GM21528 (cell line): ENCODE measurements around the gene SLC25A26.

Experiments
- ATAC-seq: cut with Tn5 transposase; IDR thresholded peaks from one replicate; pipeline ENCODE4 v1.9.1; 2021; ENCODE audit warnings: mild to moderate bottlenecking, moderate library complexity; ENCODE audit not compliant: unreplicated experiment, low FRiP score

SLC25A26 gene

GRCh38 chr3:66365080-66365479 is 144.3 kb downstream of the SLC25A26 start:
- no peak for ATAC-seq

- no peak for ATAC-seq
These were observed 145.9 kb downstream of the SLC25A26 start for GRCh38 chr3:66366747-66367146.

- ATAC-seq: no peak
These were observed 147.2 kb downstream of the SLC25A26 start for GRCh38 chr3:66367979-66368378.

GRCh38 chr3:66370179-66370578 is 149.4 kb downstream of the SLC25A26 start:
- no peak for ATAC-seq

- ATAC-seq: no peak
These were observed 150.6 kb downstream of the SLC25A26 start for GRCh38 chr3:66371432-66371831.

GRCh38 chr3:66372681-66373350 is 152.0 kb downstream of the SLC25A26 start:
- ATAC-seq: no peak

GRCh38 chr3:66376568-66376967 is 155.8 kb downstream of the SLC25A26 start:
- ATAC-seq: no peak

- ATAC-seq: no peak
These were observed 157.0 kb downstream of the SLC25A26 start for GRCh38 chr3:66377800-66378199.

GRCh38 chr3:66378256-66378655 is 157.5 kb downstream of the SLC25A26 start:
- ATAC-seq: no peak

GRCh38 chr3:66379565-66379964 is 158.8 kb downstream of the SLC25A26 start:
- no peak for ATAC-seq

GRCh38 chr3:66380200-66380932 is 159.6 kb downstream of the SLC25A26 start:
- ATAC-seq: no peak

GRCh38 chr3:66381626-66382025 is 160.8 kb downstream of the SLC25A26 start:
- ATAC-seq: no peak

GRCh38 chr3:66382142-66382541 is 161.3 kb downstream of the SLC25A26 start:
- no peak for ATAC-seq

GRCh38 chr3:66383023-66383422 is 162.2 kb downstream of the SLC25A26 start:
- ATAC-seq: no peak

GRCh38 chr3:66383998-66384745 is 163.4 kb downstream of the SLC25A26 start:
- no peak for ATAC-seq

- ATAC-seq: no peak
These were observed 164.3 kb downstream of the SLC25A26 start for GRCh38 chr3:66385066-66385465.

- ATAC-seq: peak; percentile 91
These were observed 165.5 kb downstream of the SLC25A26 start for GRCh38 chr3:66386011-66386924.

- peak; percentile 41 for ATAC-seq
These were observed 166.3 kb downstream of the SLC25A26 start for GRCh38 chr3:66386925-66387650.

GRCh38 chr3:66390013-66390412 is 169.2 kb downstream of the SLC25A26 start:
- ATAC-seq: peak; percentile 31

- ATAC-seq: no peak
These were observed 171.7 kb downstream of the SLC25A26 start for GRCh38 chr3:66392512-66392911.
